NCI-H1105 (cell line): ENCODE measurements around the gene EZR.
A peak's percentile ranks its signal among the peaks of the same experiment; 100 is the strongest.
"Not testable (repeated sequence)": the region's sequence is repeated elsewhere in the genome, so short reads cannot be mapped to it uniquely, and the experiment has no call there.

Experiments
- DNase-seq: peaks from one replicate; lab custom pipeline; 2025; lab: John Stamatoyannopoulos, UW

The EZR gene

DNA sequence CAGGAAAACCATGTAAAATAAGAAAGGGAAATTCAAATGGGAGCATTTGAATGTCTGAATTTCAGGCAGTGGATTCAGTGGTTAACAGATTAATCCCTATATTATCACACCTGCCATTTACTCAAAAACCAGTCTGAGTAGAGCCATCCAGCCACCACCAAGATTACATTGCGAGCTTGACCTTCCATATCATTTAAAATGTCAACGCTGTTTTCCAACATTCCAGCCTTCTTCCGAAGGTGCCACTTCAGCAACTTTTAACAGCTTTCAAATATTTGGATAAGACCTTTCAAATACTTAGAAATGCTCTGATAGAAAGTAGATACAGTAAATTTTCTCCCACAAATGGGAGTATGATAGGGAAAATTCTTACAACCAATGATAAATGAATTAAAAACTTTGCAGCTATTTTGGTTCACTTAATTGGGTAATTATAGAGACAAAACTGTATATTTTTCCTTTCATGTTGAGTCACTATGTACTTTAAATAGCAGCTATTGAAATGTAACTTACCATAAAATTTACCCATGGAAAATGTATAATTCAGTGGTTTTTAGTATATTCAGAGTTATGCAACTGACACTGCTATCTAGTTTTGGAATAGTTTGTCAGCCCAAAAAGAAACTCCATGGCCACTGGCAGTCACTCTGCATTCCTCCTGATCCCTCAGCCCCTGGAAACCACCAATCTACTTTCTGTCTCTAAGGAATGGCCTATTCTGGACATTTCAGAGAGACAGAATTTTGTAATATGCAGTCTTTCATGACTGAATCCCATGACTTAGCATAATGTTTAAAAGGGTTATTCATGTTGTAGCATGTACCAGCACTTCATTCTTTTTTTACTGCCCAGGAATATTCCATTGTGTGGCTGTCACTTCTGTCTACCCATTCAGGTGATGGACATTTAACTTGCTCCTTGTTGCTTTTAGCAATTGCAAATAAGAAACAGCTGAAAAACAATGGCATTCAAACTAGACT is 21.5 kb downstream of the EZR start:
- DNase-seq = no peak

DNA sequence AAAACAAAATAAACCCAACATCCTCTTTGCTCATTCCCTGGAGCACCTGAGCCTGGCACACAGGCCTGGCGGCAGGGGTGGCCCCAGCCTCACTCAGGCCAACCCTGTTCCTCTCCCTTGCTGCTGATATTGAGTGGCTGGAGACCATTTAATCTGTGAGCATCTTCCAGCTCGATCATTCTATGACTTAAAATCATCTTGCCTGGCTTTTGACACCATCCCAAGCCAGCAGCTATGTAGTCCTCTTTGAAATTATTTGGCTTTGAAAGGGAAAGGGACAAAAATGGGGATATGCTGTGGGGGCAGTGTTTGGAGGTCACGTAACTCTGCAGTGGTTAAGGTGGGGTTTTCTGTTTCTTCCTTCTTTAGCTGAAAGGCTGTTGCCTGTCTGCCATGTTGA is 22.8 kb downstream of the EZR start:
- DNase-seq = no peak

DNA sequence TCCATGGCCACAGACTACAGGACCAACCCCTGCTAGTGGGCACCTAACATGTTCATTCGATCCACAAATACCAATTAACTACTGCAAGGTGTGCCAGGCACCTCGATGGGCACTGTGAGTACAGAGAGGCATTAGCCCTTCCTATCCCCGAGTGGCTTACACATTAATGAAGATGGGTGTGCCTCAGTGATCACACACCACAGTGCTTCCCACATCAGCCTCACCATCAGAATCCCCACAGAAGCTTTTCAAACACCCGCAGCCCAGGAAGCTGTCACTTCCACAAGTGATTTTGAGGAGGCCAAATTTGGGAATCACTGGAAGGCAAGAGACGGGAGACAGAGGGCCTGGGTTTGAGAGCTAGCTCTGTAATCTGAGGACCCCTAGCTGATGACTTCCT is 23.7 kb downstream of the EZR start:
- no peak for DNase-seq

DNA sequence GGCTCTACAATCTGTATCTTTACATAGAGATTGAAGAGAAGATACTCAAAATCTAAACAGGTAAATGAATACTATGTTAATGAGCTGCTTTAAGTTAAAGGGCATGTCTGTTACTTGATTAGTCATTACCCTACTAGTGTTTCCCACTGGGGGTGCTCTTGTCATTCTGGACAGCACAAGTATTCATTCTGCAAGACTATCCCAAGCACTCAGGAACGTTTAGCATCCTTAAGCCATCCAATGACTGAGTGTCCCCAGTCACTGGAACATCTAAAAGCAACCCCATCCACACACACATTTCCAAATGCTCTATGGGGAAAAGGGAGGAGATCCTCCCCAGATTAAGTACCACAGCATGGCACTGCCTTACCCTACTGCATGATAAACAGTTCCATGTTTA is 25.7 kb downstream of the EZR start:
- no peak for DNase-seq

DNA sequence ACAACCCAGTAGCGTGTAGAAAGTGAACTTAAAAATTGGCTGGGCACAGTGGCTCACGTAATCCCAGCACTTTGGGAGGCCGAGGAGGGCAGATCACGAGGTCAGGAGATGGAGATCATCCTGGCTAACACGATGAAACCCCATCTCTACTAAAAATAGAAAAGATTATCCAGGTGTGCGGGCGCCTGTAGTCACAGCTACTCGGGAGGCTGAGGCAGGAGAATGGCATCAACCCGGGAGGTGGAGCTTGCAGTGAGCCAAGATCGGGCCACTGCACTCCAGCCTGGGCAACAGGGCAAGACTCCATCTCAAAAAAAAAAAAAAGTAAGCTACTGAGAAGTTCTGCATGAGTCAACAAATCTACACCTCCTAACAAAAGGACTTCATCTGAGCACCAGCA is 26.7 kb downstream of the EZR start:
- DNase-seq = not testable (repeated sequence)

DNA sequence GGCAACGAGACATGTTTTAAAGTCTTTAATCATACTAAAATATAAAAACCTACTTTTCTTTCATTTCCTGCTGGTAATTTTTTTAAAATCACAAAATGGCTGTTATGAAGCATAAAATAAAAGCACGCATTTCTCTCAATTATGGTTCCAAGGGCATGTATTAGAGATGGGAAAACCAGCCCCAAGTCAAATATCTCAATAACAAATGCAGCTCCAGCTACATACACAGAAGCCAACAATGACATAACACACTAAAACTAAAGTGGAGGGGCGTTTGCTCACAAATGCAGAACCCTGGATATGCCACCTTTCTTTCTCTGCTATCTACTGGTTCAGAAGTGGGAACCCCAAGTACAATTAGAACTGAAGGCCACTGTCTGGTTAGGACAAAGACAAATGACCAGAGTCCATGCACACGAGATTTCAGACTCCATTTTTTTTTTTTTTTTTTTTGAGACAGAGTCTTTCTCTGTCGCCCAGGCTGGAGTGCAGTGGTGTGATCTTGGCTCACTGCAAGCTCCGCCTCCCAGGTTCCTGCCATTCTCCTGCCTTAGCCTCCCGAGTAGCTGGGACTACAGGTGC is 27.8 kb downstream of the EZR start:
- no peak for DNase-seq

DNA sequence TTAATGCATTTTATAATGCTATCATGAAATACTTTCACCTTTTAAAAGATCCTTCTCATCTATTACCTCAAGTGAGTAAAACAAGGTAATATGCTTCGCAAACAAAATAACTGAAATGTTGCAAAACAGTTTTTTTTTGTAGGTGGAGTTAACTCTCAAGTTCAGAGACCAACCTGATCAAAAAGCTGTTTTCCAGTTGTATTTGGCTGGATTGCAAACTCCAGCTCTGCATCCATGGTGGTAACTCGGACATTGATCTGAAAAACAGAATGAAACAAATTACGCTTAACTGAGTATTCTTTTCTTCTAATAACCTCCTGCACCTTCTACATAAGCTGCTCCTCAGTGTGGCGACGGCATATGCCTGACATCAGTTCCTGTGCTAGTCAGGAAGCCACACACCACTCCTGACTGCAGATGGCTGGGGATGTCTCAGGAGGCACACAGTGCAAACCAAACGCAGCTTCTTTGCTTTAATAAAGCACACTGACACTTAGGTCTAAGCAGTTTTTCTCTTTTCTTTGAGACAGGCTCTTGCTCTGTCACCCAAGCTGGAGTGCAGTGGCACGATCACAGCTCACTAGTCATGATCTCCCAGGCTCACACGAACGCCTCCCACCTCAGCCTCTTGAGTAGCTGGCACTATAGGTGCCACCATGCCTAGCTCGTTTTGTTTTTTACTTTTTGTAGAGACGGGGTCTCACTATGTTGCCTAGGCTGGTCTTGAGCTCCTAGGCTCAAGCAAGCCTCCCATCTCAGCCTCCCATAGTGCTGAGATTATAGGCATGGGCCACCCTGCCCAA is 29.9 kb downstream of the EZR start:
- DNase-seq = no peak

DNA sequence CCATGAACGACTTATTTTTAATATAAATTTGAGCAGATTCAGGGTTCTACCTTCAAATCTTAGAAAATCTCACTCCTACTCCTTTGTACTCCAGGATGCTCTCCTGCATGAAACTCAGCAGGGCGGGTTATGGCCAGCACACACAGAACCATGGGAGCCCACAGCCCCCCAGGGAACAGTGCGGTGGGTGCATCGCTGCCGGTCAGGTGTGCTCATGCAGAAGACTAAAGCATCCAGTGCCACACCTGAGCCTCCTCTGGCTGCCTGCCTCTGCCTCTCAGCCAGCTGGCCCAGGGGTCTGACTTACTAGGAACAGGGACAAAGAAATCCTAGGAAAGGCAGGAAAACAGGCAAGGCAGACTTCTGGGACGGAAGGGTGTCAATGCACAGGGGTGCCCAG is 31.8 kb downstream of the EZR start:
- DNase-seq = no peak

DNA sequence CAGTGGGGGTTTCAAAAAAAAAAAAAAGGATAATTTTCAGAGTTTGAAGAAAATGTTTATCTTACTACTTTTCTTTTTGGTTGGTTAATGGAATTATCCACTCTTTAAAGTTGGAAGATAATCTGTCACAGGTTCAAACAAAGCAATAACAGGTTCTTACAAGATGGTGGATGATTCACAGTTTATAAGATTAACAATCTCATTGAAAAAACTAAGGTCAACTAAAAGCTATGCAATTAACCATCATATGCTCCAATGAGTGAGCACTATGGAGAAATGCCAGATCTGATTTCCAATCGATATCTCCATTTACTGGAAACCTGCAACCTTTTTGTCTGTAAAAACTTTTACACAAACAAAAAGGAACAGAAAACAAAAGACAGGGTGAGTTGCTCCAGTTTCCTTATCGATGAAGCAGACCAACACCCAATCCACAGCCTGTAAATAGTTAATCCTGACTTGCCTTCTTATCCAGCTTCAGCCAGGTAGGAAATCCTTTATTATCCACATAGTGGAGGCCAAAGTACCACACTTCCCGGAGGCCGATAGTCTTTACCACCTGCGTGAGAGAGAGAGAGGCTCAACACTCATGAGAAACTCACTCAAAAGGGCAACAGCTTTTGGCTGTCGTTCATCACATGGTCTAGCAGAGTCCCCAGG is 32.4 kb downstream of the EZR start:
- no peak for DNase-seq

DNA sequence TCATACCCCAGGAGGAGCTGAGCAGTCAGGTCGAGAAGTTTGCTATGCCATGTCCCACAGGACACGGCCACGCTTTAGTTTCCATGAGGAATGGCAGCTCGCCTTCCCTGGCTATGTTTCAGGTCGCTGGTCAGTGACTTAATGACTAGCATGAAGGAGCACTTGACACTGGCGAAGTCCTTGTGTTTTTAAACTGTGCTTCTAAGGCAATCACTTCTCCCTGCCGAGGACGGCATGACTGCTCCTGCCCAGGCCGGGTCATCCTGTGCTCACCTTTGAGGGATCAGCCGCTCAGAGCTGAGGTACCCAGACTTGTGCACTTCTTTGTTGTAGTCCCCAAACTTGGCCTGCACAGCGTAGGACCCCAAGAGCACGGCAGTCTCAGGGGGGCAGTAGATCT is 34.1 kb downstream of the EZR start:
- DNase-seq = no peak

DNA sequence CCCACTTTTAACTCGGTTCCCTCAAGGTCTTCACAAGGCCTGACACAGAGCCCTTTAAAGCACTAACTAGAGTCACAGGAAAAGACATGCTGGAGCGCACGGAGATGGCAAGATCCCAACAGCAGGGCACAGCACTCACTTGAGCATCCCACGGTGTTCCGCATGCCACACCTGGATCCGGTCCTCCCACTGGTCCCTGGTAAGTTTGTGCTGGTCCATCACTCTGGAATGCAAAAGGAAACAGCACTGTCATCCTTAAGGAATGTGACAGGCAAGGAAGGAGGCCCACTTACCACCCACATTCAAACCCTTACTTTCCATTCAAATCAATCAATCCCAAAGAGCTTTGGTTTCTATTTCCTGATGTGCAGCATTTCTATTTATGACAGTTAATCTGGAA is 34.7 kb downstream of the EZR start:
- DNase-seq = no peak

DNA sequence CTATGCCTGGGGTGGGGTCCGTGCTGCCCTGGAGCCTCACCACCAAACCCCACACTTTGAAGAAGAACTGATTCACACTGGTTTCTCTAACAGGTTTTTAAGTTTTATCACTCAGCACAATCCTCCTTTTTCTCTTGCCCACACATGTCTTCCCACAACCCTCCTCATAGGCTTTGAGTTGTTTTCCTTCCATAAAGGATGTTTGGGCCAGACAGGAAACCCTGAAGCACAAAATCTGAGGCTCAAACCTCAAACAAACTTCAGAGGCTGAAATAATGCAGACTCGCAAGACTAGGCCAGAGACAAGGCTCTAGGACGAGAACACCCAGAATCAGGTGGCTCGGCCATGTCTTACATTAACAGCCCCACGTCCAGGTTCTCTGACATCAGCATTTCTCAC is 35.3 kb downstream of the EZR start:
- no peak for DNase-seq

DNA sequence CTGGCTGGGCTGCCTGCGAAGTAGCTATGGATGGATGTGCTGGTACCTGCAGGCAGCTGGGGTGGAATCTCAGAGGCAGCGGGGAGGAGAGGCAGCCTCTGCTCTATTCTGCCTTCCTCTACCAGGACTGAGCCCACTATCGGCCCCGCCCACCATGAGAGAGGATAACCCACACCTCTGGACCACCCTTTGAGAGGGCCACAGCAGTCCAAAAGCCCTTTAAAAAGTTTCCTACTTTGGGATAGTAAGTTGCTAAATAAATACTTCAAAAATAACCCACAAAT is 36.1 kb downstream of the EZR start:
- no peak for DNase-seq

DNA sequence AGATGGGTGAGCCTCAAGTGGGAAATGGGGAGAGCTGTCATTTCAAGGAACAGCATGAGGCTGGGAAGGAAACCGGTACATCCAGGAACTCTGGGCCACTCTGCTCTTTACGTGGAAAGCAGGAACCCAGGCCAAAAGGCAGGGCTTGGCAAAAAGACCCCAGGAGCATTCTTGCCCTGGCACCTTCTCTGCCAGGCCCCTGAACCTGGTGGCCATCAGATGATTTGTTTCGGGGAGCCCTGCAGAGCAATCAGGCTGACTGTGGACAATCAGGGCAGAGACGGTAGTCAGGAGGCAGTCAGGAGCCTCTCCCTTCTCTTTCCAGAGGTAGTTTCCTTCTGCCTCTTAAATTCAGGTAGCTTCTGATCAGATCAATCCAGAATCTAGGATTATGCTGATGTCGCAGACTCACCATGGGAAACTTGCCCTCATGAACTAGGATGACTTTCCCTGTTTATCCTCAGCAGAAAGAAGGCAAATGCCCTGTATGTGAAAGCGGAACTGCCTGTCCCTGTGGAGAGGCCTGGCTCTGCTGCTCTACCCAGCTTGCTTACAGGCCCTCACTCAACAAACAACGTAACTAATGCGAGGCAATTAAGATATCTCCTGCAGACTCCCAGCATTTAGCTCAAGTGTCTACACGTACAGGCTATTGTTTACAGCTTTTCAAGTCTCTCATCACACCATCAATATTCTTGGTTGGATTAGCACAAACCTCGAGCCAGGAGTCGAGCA is 36.6 kb downstream of the EZR start:
- peak; percentile 20 for DNase-seq

DNA sequence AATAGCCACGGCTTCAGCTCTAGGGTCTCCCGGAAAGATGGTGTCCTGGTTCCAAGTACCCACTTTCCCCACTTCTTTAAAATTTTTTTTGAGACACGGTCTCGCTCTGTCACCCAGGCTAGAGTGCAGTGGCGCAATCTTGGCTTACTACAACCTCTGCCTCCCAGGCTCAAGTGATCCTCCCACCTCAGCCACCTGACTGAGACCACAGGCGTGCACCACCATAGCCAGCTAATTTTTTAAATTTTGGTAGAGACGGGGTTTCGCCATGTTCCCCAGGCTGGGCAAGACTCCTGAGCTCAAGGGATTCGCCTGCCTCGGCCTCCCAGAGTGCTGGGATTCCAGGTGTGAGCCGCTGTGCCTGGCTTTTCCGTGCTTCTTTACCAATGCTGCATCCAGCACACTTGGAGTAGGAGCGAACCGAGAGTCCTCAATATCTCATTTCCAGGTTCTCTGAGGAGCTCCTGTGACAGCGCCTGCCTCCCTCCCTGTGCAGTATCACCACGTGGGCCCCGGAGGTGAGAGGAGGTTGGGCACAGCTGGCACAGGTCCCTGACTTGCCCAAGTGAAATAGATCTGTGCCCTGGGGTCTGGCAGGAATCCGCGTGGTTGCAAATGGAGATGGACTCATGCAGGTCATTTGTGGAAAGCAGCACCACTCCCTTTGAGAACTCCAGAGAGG is 37.3 kb downstream of the EZR start:
- no peak for DNase-seq

DNA sequence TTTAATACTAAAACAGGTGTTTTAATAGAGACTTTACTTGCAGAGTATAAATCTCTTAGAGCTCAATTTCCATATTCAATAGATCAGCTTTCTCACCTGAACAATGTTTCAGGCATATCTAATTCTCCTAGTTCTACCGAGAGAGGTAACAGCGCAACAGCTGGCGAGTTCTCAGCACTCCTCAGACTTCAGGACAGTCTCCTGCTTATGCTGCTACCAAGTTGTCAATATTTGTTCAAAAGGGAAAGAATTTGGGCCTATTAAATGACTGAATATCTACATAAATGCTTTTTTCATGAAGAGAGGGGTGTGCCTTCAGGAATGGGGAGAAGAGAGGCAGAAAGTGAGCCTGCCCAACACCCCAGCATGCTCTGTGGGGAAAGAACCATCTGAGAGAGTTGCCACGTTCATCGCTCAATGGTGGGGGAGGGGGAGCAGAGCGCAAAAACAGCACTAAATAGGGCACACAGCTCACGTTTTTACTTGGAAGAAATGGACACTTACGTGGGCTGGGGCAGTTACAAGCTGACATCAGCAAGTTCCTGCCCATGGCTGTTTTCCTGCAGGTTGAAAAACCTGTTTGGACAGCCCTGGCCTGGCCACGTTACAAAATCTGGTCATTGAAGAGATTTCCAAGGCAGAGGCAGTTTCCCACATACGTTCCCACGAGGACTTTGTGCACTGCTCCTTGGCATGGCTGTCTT is 38.0 kb downstream of the EZR start:
- no peak for DNase-seq

DNA sequence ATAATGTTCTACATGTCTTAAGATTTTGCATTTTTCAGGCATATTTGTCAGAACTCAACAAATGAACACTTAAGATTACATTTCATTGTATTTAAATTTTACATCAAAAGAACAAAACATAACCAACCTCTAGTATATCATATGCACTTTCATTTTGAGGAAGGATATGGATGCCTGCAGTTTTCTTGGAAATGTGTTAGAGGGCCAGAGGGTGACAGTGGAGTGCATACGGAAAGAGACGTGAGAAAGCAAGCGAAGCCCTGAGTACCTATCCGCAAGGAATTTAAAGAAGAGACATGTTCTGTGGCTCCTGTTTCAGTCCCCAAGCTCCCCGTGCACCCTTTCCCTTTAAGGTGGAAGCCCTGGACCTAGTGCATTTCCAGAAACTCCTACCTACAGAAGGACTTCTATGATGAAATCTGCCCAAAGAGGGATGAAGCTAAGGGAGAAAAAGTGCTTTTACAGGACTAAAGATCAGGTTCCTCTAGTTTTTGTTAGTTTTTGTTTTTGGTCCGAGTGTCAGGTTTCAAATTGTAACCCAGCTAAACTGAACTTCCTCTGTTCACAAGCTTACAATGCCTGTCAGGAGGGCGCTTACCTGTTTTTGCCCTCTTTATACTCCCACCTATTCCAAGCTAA is 38.8 kb downstream of the EZR start:
- no peak for DNase-seq

DNA sequence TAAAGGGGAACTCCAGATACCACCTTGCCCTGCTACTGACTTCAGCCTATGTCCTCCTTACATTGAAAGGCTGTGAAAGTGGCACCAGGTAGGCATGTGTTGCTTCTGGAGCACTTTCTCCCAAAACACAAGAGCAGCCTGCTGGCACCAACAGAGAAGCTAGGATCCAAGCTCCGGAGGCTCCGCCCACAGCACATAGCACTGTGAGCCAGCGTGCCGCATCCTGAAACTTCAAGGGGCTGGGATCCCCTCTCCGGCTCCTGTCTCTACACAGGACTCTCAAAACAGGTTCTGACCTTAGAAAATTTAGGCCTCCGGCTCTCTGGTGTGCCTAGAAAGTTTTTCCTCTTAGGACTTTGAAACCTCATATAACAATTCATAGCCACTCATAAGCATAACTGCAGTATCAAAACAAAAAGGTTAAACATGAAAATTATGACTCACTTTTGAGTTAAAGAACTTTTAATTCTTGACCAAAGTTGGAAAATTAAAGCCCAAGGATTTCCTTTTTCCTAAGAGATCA is 41.1 kb downstream of the EZR start:
- no peak for DNase-seq

DNA sequence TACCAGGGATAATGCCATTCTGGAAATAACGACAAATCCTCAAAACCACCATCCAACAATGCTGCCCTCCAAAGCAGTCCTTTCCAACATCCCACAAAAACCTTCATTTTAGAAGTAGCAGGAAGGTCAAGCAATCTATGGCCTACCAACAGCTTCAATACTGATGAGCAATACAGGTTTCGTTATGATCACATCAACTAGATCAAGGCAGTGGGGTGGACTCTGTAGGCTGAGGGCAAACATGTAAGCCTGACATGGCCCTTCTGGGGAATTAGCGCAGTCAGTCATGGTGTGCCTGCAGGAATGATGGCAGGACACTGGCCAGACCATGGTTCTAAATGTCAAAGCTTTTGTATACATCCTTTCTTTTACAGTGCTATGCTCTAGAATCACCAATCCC is 41.7 kb downstream of the EZR start:
- no peak for DNase-seq

DNA sequence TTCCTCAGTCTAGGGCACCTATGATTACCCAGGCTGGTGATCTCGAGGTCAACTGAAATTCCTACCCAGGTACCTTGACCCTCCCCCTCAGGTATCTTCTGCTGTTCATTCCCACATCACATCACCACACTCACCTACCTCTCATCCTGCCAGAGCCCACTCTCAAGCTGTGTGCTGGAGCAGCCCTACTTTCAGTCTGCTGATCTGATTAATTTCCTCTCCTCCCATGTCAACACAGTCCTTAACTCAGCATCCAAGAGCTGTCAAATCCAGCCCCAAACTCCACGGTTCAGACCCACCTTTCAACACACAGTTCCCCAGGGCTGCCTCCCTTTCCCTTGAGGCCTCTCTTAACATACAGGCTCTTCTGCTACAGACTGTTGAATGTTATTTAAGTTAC is 42.4 kb downstream of the EZR start:
- no peak for DNase-seq
